Duodenal mucosa (tissue), 2 donors: ENCODE data around the gene MTCH1.
"Not testable (repeated sequence)": the region's sequence is repeated elsewhere in the genome, so short reads cannot be mapped to it uniquely, and the experiment has no call there.

Experiments
- H3K27ac ChIP-seq: one replicate; pipeline ENCODE4 v1.7.0; 2013; ENCODE audit warnings: low read depth, low read length
- H3K27me3 ChIP-seq, 2 donors: one replicate each; pipeline ENCODE4 v1.7.0; 2013; ENCODE audit warnings: low read length in 2 of 2, control low read depth in 1 of 2; ENCODE audit not compliant: insufficient read depth in 2 of 2, control insufficient read depth in 1 of 2
- H3K36me3 ChIP-seq, 2 donors: one replicate each; pipeline ENCODE4 v1.7.0; 2013; ENCODE audit warnings: low read length in 2 of 2, control low read depth in 1 of 2; ENCODE audit not compliant: insufficient read depth in 2 of 2, control insufficient read depth in 1 of 2
- H3K4me1 ChIP-seq, 2 donors: one replicate each; pipeline ENCODE4 v1.7.0; 2013; ENCODE audit warnings: low read length in 2 of 2, control low read depth in 1 of 2; ENCODE audit not compliant: insufficient read depth in 2 of 2, control insufficient read depth in 1 of 2
- H3K4me3 ChIP-seq, 2 donors: one replicate each; pipeline ENCODE4 v1.7.0; 2013; ENCODE audit warnings: low read length in 2 of 2, low read depth in 1 of 2
- H3K9ac ChIP-seq, 2 donors: one replicate each; pipeline ENCODE4 v1.7.0; 2013; ENCODE audit warnings: low read length in 2 of 2, low read depth in 1 of 2
- H3K9me3 ChIP-seq, 2 donors: one replicate each; pipeline ENCODE4 v1.7.0; 2013; ENCODE audit warnings: low read length in 2 of 2, control low read depth in 1 of 2; ENCODE audit not compliant: control insufficient read depth in 1 of 2

The MTCH1 gene

GRCh38 chr6:36941561-36941960, 44.4 kb downstream of the MTCH1 start:
- H3K9ac ChIP-seq, H3K27me3 ChIP-seq, H3K4me3 ChIP-seq, H3K9me3 ChIP-seq, H3K4me1 ChIP-seq, H3K27ac ChIP-seq, H3K36me3 ChIP-seq: not testable (repeated sequence)

- Histone ChIP-seq H3K36me3 (no peaks in the 10 kb centered on the region), H3K27me3 (no peaks in the 10 kb centered on the region), H3K9ac (no peak overlapping the region), H3K4me3 (no peak overlapping the region), H3K27ac (no peak overlapping the region), H3K4me1 (no peaks in the 10 kb centered on the region), H3K9me3 (no peaks in the 10 kb centered on the region)
Observed at GRCh38 chr6:36940027-36940426, 46.0 kb downstream of the MTCH1 start.

- H3K4me3 ChIP-seq: not testable (repeated sequence)
Observed at GRCh38 chr6:36939005-36939404, 47.0 kb downstream of the MTCH1 start.

GRCh38 chr6:36938536-36938935, 47.5 kb downstream of the MTCH1 start:
- Histone ChIP-seq H3K4me1 (no peaks in the 10 kb centered on the region), H3K9me3 (no peaks in the 10 kb centered on the region), H3K4me3 (no peak overlapping the region), H3K27me3 (no peaks in the 10 kb centered on the region), H3K36me3 (no peaks in the 10 kb centered on the region), H3K9ac (no peak overlapping the region), H3K27ac (no peak overlapping the region)

More at GRCh38 chr6:36939005-36939404, 47.0 kb downstream of the MTCH1 start:
- not testable (repeated sequence) for H3K9ac ChIP-seq, H3K9me3 ChIP-seq, H3K27ac ChIP-seq, H3K27me3 ChIP-seq, H3K4me1 ChIP-seq, H3K36me3 ChIP-seq

GRCh38 chr6:36937896-36938295, 48.1 kb downstream of the MTCH1 start:
- Histone ChIP-seq H3K36me3 (no peaks in the 10 kb centered on the region), H3K27me3 (no peaks in the 10 kb centered on the region), H3K9ac (no peak overlapping the region), H3K4me3 (no peak overlapping the region), H3K9me3 (no peaks in the 10 kb centered on the region), H3K4me1 (no peaks in the 10 kb centered on the region), H3K27ac (no peak overlapping the region)

- Histone ChIP-seq H3K4me3 (no peak overlapping the region), H3K4me1 (no peaks in the 10 kb centered on the region), H3K9ac (no peak overlapping the region), H3K27ac (no peak overlapping the region), H3K9me3 (no peaks in the 10 kb centered on the region), H3K27me3 (no peaks in the 10 kb centered on the region), H3K36me3 (no peaks in the 10 kb centered on the region)
Observed at GRCh38 chr6:36936824-36937223, 49.2 kb downstream of the MTCH1 start.

- no peaks in the 10 kb centered on the region for H3K4me1 ChIP-seq
- no peaks in the 10 kb centered on the region for H3K36me3 ChIP-seq
- H3K27ac ChIP-seq: no peak overlapping the region
- no peak overlapping the region for H3K9ac ChIP-seq
- H3K27me3 ChIP-seq: no peaks in the 10 kb centered on the region
- no peak overlapping the region for H3K4me3 ChIP-seq
- H3K9me3 ChIP-seq: no peaks in the 10 kb centered on the region
Observed at GRCh38 chr6:36934901-36935300, 51.1 kb downstream of the MTCH1 start.

- Histone ChIP-seq H3K27me3 (no peaks in the 10 kb centered on the region), H3K9ac (no peak overlapping the region), H3K4me3 (no peak overlapping the region), H3K27ac (no peak overlapping the region), H3K9me3 (no peaks in the 10 kb centered on the region), H3K36me3 (no peaks in the 10 kb centered on the region), H3K4me1 (peaks cover 0 to under 1% of the 10 kb centered on the region in 2 donors)
Observed at GRCh38 chr6:36933519-36933918, 52.5 kb downstream of the MTCH1 start.

GRCh38 chr6:36933102-36933501, 52.9 kb downstream of the MTCH1 start:
- Histone ChIP-seq H3K27me3 (no peaks in the 10 kb centered on the region), H3K27ac (no peak overlapping the region), H3K9me3 (no peaks in the 10 kb centered on the region), H3K4me1 (peaks cover 0 to 5% of the 10 kb centered on the region in 2 donors), H3K36me3 (no peaks in the 10 kb centered on the region), H3K4me3 (no peak overlapping the region), H3K9ac (no peak overlapping the region)

GRCh38 chr6:36930483-36930882, 55.5 kb downstream of the MTCH1 start:
- Histone ChIP-seq H3K9ac (no peak overlapping the region), H3K4me1 (peaks cover 5 to 8% of the 10 kb centered on the region in 2 donors), H3K9me3 (no peaks in the 10 kb centered on the region), H3K36me3 (peaks cover 0 to 4% of the 10 kb centered on the region in 2 donors), H3K4me3 (no peak overlapping the region), H3K27ac (no peak overlapping the region), H3K27me3 (no peaks in the 10 kb centered on the region)

- H3K27ac ChIP-seq: no peak overlapping the region
- no peaks in the 10 kb centered on the region for H3K9me3 ChIP-seq
- no peak overlapping the region for H3K4me3 ChIP-seq
- H3K36me3 ChIP-seq: peaks cover 3 to 7% of the 10 kb centered on the region in 2 donors
- H3K27me3 ChIP-seq: no peaks in the 10 kb centered on the region
- H3K4me1 ChIP-seq: peaks cover 5 to 8% of the 10 kb centered on the region in 2 donors
- no peak overlapping the region for H3K9ac ChIP-seq
Observed at GRCh38 chr6:36929607-36930006, 56.4 kb downstream of the MTCH1 start.
